Transverse colon (tissue), 4 donors: ENCODE measurements around the gene DNMBP. TPM values are rescaled to one million over a fixed set of nuclear protein-coding genes. Genes with fewer than 3 reads are reported as not detected.
"Not testable (repeated sequence)": the region's sequence is repeated elsewhere in the genome, so short reads cannot be mapped to it uniquely, and the experiment has no call there.

ENCODE experiments used
- DNase-seq: peaks from one replicate; pipeline ENCODE4 v3.0.0-alpha.2; 2019
- H3K27ac ChIP-seq, 4 donors: fragments of 200-600 bp; sonication (generic); 2 replicates each; pipeline ENCODE4 v1.5.1; 2016 to 2018; ENCODE audit warnings: inconsistent platforms in 4 of 4
- H3K27me3 ChIP-seq: fragments of 200-600 bp; sonication (generic); 2 replicates; pipeline ENCODE4 v1.5.1; 2017; ENCODE audit warnings: inconsistent platforms
- H3K36me3 ChIP-seq, 4 donors: fragments of 200-600 bp; sonication (generic); 2 replicates each; pipeline ENCODE4 v1.5.1; 2017 to 2019; ENCODE audit warnings: inconsistent platforms in 4 of 4
- H3K4me1 ChIP-seq, 4 donors: fragments of 200-600 bp; sonication (generic); 2 replicates each; pipeline ENCODE4 v1.5.1; 2017 to 2020; ENCODE audit warnings: inconsistent platforms in 4 of 4
- H3K4me3 ChIP-seq, 4 donors: fragments of 200-600 bp; sonication (generic); 1 replicate in 1 of 4; 2 replicates in 3 of 4; pipeline versions ENCODE4 v1.5.1 to v1.6.1; 2017 to 2019; ENCODE audit warnings: inconsistent platforms in 4 of 4
- H3K9me3 ChIP-seq, 2 donors: fragments of 200-600 bp; sonication (generic); 2 replicates each; pipeline ENCODE4 v1.5.1; 2017 to 2019; ENCODE audit warnings: inconsistent platforms in 2 of 2
- CTCF ChIP-seq, 5 experiments: fragments of 200-600 bp in 3 of 5; fragments of 450-650 bp in 2 of 5; sonication (generic) in 3 of 5; IDR thresholded peaks; 1 replicate in 2 of 5; 2 replicates in 3 of 5; pipeline ENCODE4 v1.5.1; 2016 to 2017; ENCODE audit warnings: antibody characterized with exemption in 5 of 5, inconsistent platforms in 3 of 5, mild to moderate bottlenecking in 2 of 5, moderate library complexity in 1 of 5
- EP300 ChIP-seq: sonication (generic); formaldehyde crosslinking; IDR thresholded peaks from one replicate; pipeline ENCODE4 v1.6.1; 2017; ENCODE audit warnings: antibody characterized with exemption, low read depth
- POLR2A ChIP-seq: fragments of 450-650 bp; IDR thresholded peaks from one replicate; pipeline ENCODE4 v1.6.1; 2016; ENCODE audit warnings: antibody characterized with exemption, mild to moderate bottlenecking, moderate library complexity
- POLR2AphosphoS5 ChIP-seq, 3 donors: sonication (generic); formaldehyde crosslinking; IDR thresholded peaks; one replicate each; pipeline ENCODE4 v1.6.1; 2016; ENCODE audit warnings: antibody characterized with exemption in 3 of 3
- WGBS, 2 donors: methylation state at CpG; one replicate each; pipeline ENCODE4 v1.1.5; 2018; ENCODE audit warnings: low coverage in 1 of 2; 5-methylcytosine and 5-hydroxymethylcytosine counted together
- in situ Hi-C, 4 donors: fragments of 200-750 bp; cut with MboI; loops; one replicate each; pipeline versions ENCODE4 v1.15.0 to v1.15.1; 2017; ENCODE audit warnings: low sequenced_read_pairs in 3 of 4, low pct_ligation_motif_present in 1 of 4, low pct_unique_long_range_greater_than_20kb in 1 of 4
- intact Hi-C: fragments of 100-400 bp; cut with DNase I; formaldehyde crosslinking; loops from one replicate; pipeline ENCODE4 v1.15.1; 2023; ENCODE audit warnings: low total_unique reads
- total RNA-seq, 4 donors: library from RNA; depleted of rRNA; stranded (reverse); fragments of >200 nt; gene quantifications; one replicate each; pipeline ENCODE4 v1.1.0, GENCODE V29; 2016

The DNMBP gene
- total RNA-seq, 4 donors from 2014 or later = 38.5 to 68.5 (median 48.0) TPM

GRCh38 chr10:99843310-99843709, 166.4 kb downstream of the DNMBP start:
- H3K36me3 ChIP-seq = no peaks in the 10 kb centered on the region
- H3K4me1 ChIP-seq = peaks cover 0 to 10% (median 3%) of the 10 kb centered on the region in 4 donors
- no peaks in the 10 kb centered on the region for H3K9me3 ChIP-seq
- no peaks in the 10 kb centered on the region for H3K27me3 ChIP-seq
- no peak overlapping the region for H3K27ac ChIP-seq
- no peak overlapping the region for H3K4me3 ChIP-seq
- DNase-seq = no peak
- in situ Hi-C loops (no loop called here), intact Hi-C loops (no loop called here)
- 75 to 93% methylated on average over 1 to 3 of the region's 3 CpGs for WGBS, 2 donors
- no peak for TF ChIP-seq POLR2A

GRCh38 chr10:99841746-99842145, 168.0 kb downstream of the DNMBP start:
- Histone ChIP-seq H3K27ac (no peak overlapping the region), H3K27me3 (no peaks in the 10 kb centered on the region), H3K4me1 (peaks cover 0 to 10% (median 3%) of the 10 kb centered on the region in 4 donors), H3K4me3 (no peak overlapping the region), H3K9me3 (no peaks in the 10 kb centered on the region), H3K36me3 (no peaks in the 10 kb centered on the region)
- TF ChIP-seq EP300 = no peak
- TF ChIP-seq CTCF (IDR thresholded peaks at IDR 0.05) = no peak
- TF ChIP-seq POLR2AphosphoS5 (IDR thresholded peaks at IDR 0.05) = no peak
- TF ChIP-seq POLR2A = no peak
- in situ Hi-C loops (no loop called here), intact Hi-C loops (no loop called here)
- DNase-seq = no peak
- WGBS, 2 donors = 94 to 96% methylated on average over 4 to 7 of the region's 7 CpGs

- H3K4me1 ChIP-seq, H3K36me3 ChIP-seq, DNase-seq, in situ Hi-C loops, intact Hi-C loops, H3K4me3 ChIP-seq, H3K27ac ChIP-seq, H3K27me3 ChIP-seq, H3K9me3 ChIP-seq: not testable (repeated sequence)
- WGBS, 2 donors = 79 to 80% methylated on average over 2 of the region's 2 CpGs
These were observed 168.9 kb downstream of the DNMBP start for GRCh38 chr10:99840859-99841258.

GRCh38 chr10:99836711-99837110, 173.0 kb downstream of the DNMBP start:
- in situ Hi-C loops (no loop called here), intact Hi-C loops (no loop called here)
- TF ChIP-seq CTCF (IDR thresholded peaks at IDR 0.05) = no peak
- TF ChIP-seq POLR2A = no peak
- TF ChIP-seq EP300 = no peak
- no peak for TF ChIP-seq POLR2AphosphoS5 (IDR thresholded peaks at IDR 0.05)
- Histone ChIP-seq H3K4me1 (no peaks in the 10 kb centered on the region), H3K27me3 (no peaks in the 10 kb centered on the region), H3K36me3 (no peaks in the 10 kb centered on the region), H3K9me3 (no peaks in the 10 kb centered on the region), H3K27ac (no peak overlapping the region), H3K4me3 (no peak overlapping the region)
- 80 to 90% methylated on average over 2 of the region's 2 CpGs for WGBS, 2 donors
- no peak for DNase-seq

- H3K4me1 ChIP-seq = no peaks in the 10 kb centered on the region
- no peaks in the 10 kb centered on the region for H3K9me3 ChIP-seq
- no peaks in the 10 kb centered on the region for H3K27me3 ChIP-seq
- H3K36me3 ChIP-seq = no peaks in the 10 kb centered on the region
- WGBS, 2 donors = 81% methylated on average over 8 of the region's 8 CpGs; no CpG with 5 or more reads in 1 of the 2 donors
- intact Hi-C loops (no loop called here), in situ Hi-C loops (no loop called here)
- no peak overlapping the region for H3K27ac ChIP-seq
- H3K4me3 ChIP-seq = no peak overlapping the region
- TF ChIP-seq POLR2AphosphoS5 (IDR thresholded peaks at IDR 0.05) = no peak
- no peak for TF ChIP-seq EP300
- TF ChIP-seq POLR2A = no peak
- TF ChIP-seq CTCF (IDR thresholded peaks at IDR 0.05) = no peak
- no peak for DNase-seq
These were observed 173.8 kb downstream of the DNMBP start for GRCh38 chr10:99835947-99836346.
